ENCODE measurements around the gene CACNG7.

- TF ChIP-seq EZH2 (IDR thresholded peaks at IDR 0.05; ENCODE audit: borderline replicate concordance, low read depth, low read length, poor library complexity, severe bottlenecking): no peak
- TF ChIP-seq CTCF (conservative IDR thresholded peaks at IDR 0.05; ENCODE audit: low read depth, low read length): no peak
These were observed 25.8 kb upstream of the CACNG7 start for GRCh38 chr19:53883231-53883661.
